ENCODE measurements around the gene DENND1B.

DENND1B gene

GRCh38 chr1:197683895-197684553 lies 91.3 kb downstream of the DENND1B start:
- DNase-seq (ENCODE audit: low read depth), result no peak

- DNase-seq (ENCODE audit: low read depth), result no peak
Observed at GRCh38 chr1:197683280-197683679, 92.0 kb downstream of the DENND1B start.

- no peak for DNase-seq (ENCODE audit: low read depth)
Observed at GRCh38 chr1:197680311-197680710, 95.0 kb downstream of the DENND1B start.

GRCh38 chr1:197677752-197678295 lies 97.5 kb downstream of the DENND1B start:
- DNase-seq (ENCODE audit: low read depth), result no peak

GRCh38 chr1:197677313-197677712 lies 98.0 kb downstream of the DENND1B start:
- DNase-seq (ENCODE audit: low read depth), result no peak

DNA sequence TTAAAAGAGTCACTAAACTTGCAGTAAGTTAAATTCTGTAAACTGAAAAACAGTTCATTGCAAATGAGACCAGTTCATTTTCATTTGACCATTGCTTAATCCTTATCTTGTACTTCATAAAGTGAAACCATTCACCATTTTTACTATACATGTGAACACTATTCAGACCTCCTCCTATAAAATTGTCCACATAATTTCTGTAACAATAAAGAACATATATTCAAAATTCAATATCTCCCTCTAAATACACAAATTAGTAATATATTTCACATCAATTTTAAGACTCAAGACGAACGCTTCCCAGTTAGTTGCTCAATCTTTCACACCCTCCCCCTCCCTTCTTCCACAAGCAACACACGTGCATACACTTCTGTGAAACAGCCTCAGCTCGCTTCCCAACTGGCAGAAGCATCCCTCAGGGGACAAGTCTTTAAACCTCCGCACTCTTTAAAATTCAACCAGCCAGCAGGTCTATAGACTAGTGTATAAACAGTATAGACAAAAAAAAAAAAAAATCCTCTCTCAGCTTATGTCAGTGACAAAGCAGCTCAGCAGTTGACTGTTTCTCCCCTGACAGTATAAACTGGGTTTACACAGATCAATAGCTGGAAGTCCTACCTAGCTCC lies 99.6 kb downstream of the DENND1B start:
- DNase-seq (ENCODE audit: low read depth), result no peak

DNA sequence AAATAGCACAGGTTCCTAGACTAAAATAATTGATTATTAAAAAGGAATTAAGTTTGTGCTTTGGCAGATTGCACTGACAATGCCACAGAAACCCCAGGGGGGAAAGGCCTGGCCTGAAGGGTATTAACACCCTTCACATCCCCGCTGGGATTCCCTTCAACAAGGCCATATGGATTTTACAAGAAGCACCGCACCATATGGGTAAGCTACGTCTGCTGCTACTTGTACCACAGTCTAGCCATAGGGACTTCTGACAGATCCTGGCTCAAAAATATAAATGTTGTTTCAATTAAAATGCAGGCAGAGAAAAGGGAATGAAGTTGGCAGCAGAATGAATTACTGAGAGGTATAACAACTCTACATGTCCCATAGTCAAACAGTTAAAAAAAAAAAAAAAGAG lies 101.0 kb downstream of the DENND1B start:
- DNase-seq (ENCODE audit: low read depth), result no peak

- no peak for DNase-seq (ENCODE audit: low read depth)
Observed at GRCh38 chr1:197673292-197673691, 102.0 kb downstream of the DENND1B start.

DNA sequence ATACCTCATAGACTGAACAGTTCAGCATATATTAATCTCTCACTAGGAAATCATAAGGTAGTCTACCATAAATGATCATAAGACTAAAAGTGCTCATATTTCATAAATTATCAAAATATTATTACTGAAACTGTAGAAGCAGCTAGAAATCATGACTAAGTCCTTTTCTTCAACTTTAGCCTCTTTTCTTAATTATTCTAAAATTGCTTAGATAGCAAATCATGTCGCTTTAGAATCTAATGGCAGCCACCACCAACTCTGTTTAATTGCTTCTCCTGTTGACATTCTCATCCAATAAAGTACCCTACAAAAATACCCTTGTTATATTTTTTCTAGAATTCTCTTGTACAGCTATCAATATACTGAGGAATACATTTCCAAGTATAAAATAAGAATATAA lies 102.9 kb downstream of the DENND1B start:
- no peak for DNase-seq (ENCODE audit: low read depth)

DNA sequence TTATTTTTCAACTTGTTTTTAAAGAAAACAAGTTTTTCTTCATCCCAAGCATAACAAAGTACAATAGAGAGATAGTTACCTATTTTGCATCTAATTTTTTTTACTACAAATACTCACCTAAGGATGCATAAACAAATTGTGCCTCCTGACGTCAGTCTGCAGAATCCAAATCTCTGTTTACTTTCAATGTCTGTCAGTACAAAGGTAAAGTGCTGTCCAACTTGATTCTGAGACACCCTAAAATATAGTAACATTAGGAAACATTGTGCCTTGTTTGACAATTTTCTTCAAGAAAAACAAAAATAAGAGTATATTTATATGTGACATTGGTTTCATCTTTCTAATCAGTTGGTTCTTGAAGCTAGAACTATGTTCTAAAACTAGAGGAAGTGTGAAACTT lies 103.4 kb downstream of the DENND1B start:
- no peak for DNase-seq (ENCODE audit: low read depth)

GRCh38 chr1:197671140-197671539 lies 104.1 kb downstream of the DENND1B start:
- no peak for DNase-seq (ENCODE audit: low read depth)

DNA sequence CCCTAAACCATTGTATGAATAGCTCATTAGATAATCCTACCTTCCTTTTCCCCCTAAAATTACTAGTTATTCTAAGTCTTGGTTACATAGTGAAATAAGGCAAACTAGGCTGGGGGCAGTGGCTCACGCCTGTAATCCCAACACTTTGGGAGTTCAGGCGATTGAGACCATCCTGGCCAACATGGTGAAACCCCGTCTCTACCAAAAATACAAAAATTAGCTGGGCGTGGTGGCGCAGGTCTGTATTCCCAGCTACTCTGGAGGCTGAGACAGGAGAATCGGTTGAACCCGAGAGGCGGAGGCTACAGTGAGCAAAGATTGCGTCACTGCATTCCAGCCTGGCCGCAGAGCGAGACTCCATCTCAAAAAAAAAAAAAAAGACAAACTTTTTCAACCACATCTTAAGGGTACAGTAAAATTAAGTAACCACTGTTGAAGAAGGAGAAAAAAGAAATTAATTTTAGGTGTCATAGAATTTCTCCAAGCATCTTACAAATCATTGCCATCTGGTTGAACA lies 108.5 kb downstream of the DENND1B start:
- DNase-seq (ENCODE audit: low read depth), result no peak

DNA sequence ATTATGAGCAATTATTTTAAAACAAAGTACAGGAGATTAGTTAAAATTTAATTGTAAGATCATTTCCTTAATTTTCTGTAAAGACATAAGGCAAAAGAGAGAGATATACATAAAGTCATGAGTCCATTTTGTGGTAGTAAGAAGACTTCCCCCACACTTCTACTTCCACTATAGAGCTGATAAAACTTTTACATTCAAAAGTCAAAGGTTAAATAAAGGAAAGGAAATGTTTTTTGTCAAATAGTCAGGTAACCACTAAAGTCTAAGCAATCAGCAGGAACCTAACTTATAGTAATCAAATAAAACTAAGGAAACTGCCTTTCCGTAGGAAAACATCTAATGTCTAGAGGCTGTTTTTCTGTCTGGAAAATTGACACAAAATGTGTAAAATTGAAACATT lies 110.9 kb downstream of the DENND1B start:
- no peak for DNase-seq (ENCODE audit: low read depth)

DNA sequence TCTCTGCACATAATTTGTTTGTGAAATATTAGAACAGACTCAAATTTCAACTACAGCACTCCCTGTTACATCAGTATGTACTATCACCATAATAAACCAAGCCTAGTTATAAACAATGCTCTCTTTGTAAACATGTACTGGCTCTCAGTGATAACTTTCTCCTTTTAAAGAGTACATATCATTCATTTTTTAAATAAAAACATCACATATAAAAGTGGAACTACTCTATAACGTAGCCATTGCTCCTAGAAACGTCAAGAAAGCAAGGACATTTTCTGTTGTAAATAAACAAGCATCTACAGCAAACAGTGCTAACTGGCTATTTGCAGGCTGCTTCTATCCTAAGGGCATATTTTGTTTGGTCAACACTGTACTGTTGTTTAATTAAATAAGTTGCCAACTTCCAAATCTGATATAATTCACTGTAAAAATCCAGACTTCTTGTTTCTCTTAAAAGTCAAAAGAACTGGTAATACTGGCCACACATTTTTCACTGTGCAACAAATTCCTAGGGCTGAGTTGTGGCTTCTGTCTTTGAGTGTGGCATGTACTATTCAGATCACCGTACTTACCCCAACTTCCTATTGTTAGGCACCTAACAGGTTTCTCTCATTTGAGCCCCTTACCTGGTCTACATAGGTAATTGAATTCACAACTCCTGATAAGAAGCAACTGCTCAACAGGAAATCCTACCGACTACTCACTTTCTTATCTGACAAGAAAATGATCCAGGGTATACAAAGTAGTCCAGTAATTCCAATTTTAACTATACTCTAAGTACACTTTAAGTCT lies 111.9 kb downstream of the DENND1B start:
- no peak for DNase-seq (ENCODE audit: low read depth)

GRCh38 chr1:197660389-197660788 lies 114.9 kb downstream of the DENND1B start:
- DNase-seq (ENCODE audit: low read depth), result no peak

DNA sequence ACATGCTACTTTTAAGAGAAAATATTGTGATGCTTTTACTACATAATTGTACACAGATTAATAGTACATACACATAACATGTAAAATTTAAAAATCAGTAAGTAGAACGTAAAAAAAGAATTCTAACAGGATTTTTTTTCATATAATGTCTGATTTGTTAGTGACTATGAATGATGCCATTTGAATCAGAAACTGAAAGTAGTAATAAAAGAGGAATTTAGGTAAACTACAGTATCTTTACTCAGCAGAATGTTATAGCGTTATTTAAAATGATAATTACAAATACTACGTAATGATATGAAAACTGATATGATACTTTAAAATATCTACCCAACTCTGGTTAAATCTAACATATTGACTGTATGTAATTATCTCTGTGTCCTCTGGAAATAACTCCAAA lies 116.1 kb downstream of the DENND1B start:
- DNase-seq (ENCODE audit: low read depth), result no peak

DNA sequence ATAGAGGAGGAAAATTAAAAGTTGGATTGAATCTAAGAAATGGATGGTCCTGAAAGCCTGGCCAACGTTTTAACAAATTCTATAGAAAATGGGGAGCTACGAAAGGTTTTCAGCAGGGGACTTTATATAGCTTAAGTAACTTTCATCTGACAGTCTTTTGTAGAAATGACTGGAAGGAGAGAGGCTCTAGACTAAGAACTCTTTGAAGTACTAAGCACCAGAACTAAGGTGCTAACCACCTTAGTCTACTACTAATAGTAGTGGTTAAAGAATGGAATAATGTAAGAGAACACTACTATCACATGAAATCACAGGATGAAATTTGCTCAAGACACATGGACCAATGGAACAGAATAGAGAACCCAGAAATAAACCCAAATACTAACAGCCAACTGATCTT lies 126.1 kb downstream of the DENND1B start:
- no peak for DNase-seq (ENCODE audit: low read depth)

DNA sequence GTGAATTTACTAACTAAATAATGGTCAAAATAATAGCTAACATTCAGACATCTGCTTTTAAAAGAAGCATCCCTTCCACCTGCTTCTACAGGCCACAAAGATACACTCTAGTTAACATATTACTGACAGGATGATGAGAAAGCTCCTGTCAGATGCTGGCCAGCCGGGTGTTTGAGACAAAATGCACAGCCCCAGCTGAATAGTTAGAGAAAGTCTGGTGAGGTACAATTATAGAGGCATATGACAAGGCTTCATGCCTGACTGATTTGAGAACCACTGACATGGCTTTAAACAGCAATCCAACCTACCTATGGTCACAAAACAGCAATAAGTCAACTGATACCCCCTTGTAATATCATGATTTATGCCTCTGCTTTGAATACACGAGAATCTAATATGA lies 137.0 kb downstream of the DENND1B start:
- no peak for DNase-seq (ENCODE audit: low read depth)

DNA sequence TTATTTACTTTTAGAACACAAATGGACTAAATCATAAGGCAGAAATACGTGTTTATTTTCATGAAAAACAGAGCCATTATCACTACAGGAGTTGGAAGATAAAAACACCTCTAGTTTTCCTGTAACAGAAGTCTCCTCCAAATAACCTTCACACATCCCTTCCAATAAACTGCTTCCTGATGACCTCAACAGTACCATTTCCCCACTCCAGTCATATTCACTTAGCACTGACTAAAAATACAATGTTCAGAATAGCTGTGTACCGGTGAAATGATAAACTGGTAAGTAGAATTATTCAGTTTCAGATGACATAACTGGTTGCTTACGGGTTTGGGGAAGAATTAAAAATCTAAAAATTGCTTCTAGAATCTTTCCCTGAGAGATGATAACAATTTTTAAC lies 137.9 kb downstream of the DENND1B start:
- no peak for DNase-seq (ENCODE audit: low read depth)

DNA sequence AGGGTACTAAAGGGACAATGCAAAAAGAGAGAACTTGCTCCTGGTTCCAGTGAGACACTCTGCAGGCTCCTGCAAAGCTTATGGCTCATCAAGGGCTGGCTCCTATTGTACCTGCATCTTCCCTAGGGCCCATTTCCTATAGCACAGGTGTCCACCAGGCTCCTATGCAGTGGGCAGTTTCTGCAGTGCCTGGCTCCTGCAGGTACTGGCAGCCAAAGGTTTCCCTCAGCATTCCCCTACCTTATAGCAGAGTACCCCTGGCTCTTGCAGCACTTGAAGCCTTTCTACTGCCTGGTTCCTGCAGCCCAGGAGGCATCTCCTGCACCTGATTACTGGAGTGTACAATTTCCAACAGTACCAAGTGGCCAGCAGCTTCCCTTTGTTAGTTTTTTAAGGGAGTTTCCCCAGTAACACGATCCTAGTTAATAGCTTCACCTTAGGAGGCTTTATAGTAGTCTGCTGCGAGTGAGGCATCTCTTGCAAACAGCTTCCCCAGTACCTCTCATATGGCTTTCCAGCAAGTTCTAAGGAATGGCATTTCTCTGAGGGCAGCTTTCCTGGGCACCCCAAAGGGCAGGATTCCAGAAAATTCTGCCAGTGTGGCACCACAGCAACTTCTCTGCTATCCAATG lies 141.7 kb downstream of the DENND1B start:
- DNase-seq (ENCODE audit: low read depth), result no peak

DNA sequence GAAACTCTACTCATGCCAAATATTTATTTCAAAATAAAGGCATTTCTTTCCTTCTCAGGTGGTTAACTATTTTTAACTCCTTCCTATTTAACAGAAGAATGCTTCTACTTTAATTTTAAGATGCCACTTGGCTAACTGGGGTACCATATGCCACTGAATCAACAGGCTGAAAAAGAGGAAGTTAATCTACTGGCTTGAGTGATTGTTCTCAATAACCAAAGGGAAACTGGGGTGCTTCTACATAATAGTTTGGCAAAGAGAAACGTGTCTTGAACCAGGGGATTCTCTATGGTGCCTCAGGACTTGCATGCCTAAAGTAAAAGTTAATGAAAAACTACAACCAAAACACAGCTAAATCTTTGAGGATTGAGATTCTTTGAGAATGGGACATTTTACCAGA lies 142.6 kb downstream of the DENND1B start:
- no peak for DNase-seq (ENCODE audit: low read depth)

DNA sequence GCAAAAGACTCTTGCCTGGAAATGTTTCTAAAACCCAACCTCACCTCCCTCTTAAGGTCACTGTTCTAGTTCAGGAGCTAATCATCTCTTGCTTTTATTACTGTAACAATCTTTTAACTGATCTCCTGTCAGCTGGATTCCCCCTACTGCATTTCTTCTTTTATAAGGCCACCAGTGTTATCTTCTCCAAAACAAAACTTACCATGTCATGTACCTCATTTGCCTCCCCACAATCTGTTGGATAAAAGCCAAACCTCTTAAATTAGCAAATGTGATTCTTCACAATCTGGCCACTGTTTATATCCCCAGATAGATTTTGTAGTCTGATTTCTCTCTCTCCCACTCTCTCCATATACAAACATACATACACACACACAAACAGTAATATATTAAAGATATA lies 143.3 kb downstream of the DENND1B start:
- no peak for DNase-seq (ENCODE audit: low read depth)

Data from activated T-cell treated with anti-CD3 and anti-CD28 coated beads for 1 hour (primary cell).